Lower leg skin (tissue), 3 donors: ENCODE data around the gene GMEB2.

Experiments
- CTCF ChIP-seq, 3 donors: fragments of 450-650 bp; IDR thresholded peaks; one replicate each; pipeline ENCODE4 v1.5.1; 2016; ENCODE audit warnings: antibody characterized with exemption in 3 of 3, mild to moderate bottlenecking in 3 of 3, moderate library complexity in 2 of 3
- POLR2A ChIP-seq, 2 donors: fragments of 450-650 bp; IDR thresholded peaks; one replicate each; pipeline ENCODE4 v1.6.1; 2016 to 2017; ENCODE audit warnings: antibody characterized with exemption in 2 of 2, mild to moderate bottlenecking in 1 of 2, moderate library complexity in 1 of 2

- no peak for TF ChIP-seq POLR2A (IDR thresholded peaks at IDR 0.05)
- TF ChIP-seq CTCF (IDR thresholded peaks at IDR 0.05) = no peak
These were observed 15.8 kb upstream of the GMEB2 start for GRCh38 chr20:63642527-63643247.
